Muscle layer of duodenum (tissue), 2 donors: ENCODE measurements around the gene ALKBH4.

Experiments
- H3K27ac ChIP-seq: one replicate; pipeline ENCODE4 v1.7.0; 2013; ENCODE audit warnings: mild to moderate bottlenecking, low read length
- H3K27me3 ChIP-seq: one replicate; pipeline ENCODE4 v1.7.0; 2013; ENCODE audit warnings: low read depth, mild to moderate bottlenecking, control low read depth, low read length
- H3K36me3 ChIP-seq, 2 donors: one replicate each; pipeline ENCODE4 v1.7.0; 2013; ENCODE audit warnings: low read length in 2 of 2, control low read depth in 1 of 2, mild to moderate bottlenecking in 1 of 2; ENCODE audit not compliant: insufficient read depth in 2 of 2, control insufficient read depth in 1 of 2
- H3K4me1 ChIP-seq, 2 donors: one replicate each; pipeline ENCODE4 v1.7.0; 2013; ENCODE audit warnings: low read length in 2 of 2, mild to moderate bottlenecking in 2 of 2, control low read depth in 1 of 2, moderate library complexity in 1 of 2; ENCODE audit not compliant: insufficient read depth in 2 of 2, control insufficient read depth in 1 of 2
- H3K4me3 ChIP-seq, 2 donors: one replicate each; pipeline ENCODE4 v1.7.0; 2013; ENCODE audit warnings: low read length in 2 of 2, low read depth in 1 of 2, mild to moderate bottlenecking in 1 of 2
- H3K9me3 ChIP-seq, 2 donors: one replicate each; pipeline ENCODE4 v1.7.0; 2013; ENCODE audit warnings: low read length in 2 of 2, control low read depth in 1 of 2, mild to moderate bottlenecking in 1 of 2; ENCODE audit not compliant: control insufficient read depth in 1 of 2
- donor health status: healthy.

Gene ALKBH4

DNA sequence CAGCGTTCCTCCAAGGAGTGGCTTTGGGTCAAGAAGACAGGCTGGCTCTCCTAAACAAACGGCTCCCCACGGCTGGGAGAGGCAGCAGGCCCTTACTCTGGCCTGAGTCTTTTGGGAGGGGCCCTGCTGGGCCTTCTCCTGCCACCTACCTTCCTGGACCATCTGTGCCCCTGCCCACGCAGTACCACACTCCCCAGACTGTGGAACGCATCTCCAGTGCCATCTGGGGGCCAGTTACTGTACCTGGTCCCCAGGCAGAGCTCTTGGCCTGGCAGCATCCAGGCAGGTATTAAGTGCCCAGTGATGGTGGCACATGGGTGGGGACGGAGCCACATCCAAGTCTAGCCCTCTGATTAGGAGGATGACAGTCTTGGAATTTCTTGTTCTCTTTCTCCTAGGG lies 14.4 kb downstream of the ALKBH4 start:
- H3K27me3 ChIP-seq, result no peaks in the 10 kb centered on the region
- H3K4me3 ChIP-seq, result no peak overlapping the region
- no peaks in the 10 kb centered on the region for H3K9me3 ChIP-seq
- no peaks in the 10 kb centered on the region for H3K4me1 ChIP-seq
- H3K27ac ChIP-seq, result no peak overlapping the region
- H3K36me3 ChIP-seq, result peaks cover 4 to 19% of the 10 kb centered on the region in 2 donors

DNA sequence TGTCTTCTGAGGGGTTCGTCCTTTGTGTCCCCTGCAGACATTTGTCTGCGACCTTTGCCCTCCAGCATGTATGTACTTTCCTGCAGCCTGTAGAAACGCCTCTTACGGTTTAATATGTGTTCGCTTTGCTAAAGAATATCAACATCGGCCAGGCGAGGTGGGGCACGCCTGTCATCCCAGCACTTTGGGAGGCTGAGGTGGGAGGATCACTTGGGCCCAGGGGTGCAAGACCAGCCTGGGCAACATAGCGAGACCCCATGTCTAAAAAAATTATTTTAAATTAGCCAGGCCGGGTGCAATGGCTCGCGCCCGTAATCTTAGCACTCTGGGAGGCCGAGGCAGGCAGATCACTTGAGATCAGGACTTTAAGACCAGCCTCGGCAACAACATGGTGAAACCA lies 15.5 kb downstream of the ALKBH4 start:
- Histone ChIP-seq H3K4me3 (no peak overlapping the region), H3K27me3 (no peaks in the 10 kb centered on the region), H3K27ac (no peak overlapping the region), H3K36me3 (peaks cover 4 to 19% of the 10 kb centered on the region in 2 donors), H3K9me3 (no peaks in the 10 kb centered on the region), H3K4me1 (no peaks in the 10 kb centered on the region)

DNA sequence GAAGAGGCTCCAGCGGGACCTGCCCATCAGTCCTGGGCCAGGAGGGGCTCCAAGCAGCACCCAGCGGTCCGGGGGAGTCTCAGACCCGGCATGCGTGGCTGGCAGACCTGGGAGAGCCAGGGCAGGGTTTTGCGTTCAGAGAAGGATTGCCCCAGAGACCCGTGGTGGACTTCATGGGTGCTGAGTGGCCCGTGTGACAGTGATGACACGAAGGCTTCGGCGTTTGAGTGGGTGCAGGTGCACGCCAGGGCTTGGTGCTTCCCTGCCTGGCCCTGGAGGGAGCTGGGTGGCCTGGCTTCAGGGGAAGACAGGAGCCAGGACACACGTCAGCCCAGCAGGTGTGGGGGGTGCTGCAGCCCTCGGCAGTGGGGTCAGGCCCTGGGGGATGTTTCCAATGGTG lies 17.4 kb downstream of the ALKBH4 start:
- Histone ChIP-seq H3K4me3 (no peak overlapping the region), H3K36me3 (peaks cover 4 to 19% of the 10 kb centered on the region in 2 donors), H3K27ac (no peak overlapping the region)

DNA sequence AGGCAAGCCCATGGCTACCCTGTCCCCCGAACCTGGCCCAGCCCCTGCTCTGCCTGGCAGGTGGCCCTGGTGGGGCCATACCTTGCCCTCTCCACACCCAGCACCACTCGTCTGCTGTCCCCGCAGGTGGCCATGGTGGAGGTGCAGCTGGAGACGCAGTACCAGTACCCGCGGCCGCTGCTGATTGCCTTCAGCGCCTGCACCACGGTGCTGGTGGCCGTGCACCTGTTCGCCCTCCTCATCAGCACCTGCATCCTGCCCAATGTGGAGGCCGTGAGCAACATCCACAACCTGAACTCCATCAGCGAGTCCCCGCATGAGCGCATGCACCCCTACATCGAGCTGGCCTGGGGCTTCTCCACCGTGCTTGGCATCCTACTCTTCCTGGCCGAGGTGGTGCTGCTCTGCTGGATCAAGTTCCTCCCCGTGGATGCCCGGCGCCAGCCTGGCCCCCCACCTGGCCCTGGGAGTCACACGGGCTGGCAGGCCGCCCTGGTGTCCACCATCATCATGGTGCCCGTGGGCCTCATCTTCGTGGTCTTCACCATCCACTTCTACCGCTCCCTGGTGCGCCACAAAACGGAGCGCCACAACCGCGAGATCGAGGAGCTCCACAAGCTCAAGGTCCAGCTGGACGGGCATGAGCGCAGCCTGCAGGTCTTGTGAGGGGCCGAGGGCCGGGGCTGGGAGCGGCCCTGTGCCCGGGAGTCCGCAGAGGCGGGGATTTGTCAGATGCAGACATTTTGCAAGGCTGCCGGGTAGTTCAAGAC lies 18.1 kb downstream of the ALKBH4 start:
- peaks cover 4 to 23% of the 10 kb centered on the region in 2 donors for H3K36me3 ChIP-seq
- no peaks in the 10 kb centered on the region for H3K4me1 ChIP-seq
- no peak overlapping the region for H3K4me3 ChIP-seq
- H3K27ac ChIP-seq, result no peak overlapping the region
- H3K27me3 ChIP-seq, result no peaks in the 10 kb centered on the region
- H3K9me3 ChIP-seq, result no peaks in the 10 kb centered on the region

More for the DNA sequence above, 17.4 kb downstream of the ALKBH4 start:
- no peaks in the 10 kb centered on the region for H3K27me3 ChIP-seq
- no peaks in the 10 kb centered on the region for H3K4me1 ChIP-seq
- no peaks in the 10 kb centered on the region for H3K9me3 ChIP-seq

DNA sequence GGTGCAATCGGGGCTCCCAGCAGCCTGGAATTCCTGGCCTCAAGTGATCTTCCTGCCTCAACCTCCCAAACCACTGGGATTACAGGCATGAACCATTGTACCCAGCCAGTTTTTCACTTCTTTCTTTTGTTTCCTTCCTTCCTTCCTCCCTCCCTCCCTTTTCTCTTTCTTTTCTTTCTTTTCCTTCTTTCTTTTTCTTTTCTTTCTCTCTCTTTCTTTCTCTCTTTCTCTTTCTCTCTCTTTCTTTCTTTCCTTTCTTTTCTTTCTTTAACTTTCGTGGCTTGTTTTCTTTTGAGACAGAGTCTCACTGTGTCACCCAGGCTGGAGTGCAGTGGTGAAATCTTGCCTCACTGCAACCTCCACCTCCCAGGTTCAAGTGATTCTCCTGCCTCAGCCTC lies 19.0 kb downstream of the ALKBH4 start:
- Histone ChIP-seq H3K36me3 (peaks cover 4 to 24% of the 10 kb centered on the region in 2 donors), H3K27ac (no peak overlapping the region), H3K27me3 (no peaks in the 10 kb centered on the region), H3K4me1 (no peaks in the 10 kb centered on the region), H3K9me3 (no peaks in the 10 kb centered on the region), H3K4me3 (no peak overlapping the region)

DNA sequence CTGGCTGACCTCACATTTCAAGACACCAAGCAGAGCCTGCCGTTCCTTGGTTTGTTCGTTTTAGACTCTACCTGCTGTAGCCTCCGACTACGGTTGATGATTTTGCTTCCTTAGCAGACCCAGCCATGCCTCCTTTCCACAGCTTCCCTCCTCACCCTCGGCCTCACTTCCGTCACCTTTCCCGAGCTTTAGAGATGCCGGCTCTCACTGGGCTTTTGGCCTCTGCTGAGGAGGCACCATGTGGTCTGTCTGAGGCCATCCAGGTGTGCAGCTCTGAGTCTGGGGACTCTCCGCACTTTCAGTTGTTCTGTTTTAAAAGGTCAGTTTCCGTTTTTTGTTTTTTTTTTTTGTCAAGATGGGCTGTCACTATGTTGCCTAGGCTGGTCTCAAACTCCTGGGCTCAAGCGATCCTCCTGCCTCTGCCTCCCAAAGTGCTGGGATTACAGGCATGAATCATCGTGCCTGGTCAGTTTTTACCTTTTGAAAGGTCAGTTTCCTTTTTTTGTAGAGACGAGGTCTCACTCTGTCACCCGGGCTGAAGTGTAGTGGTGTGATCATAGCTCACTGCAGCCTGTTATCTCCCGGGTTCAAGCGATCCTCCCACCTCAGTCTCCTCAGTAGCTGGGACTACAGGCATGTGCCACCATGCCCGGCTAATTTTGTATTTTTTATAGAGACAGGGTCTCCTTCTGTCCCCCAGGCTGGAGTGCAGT lies 19.5 kb downstream of the ALKBH4 start:
- Histone ChIP-seq H3K36me3 (peaks cover 4 to 24% of the 10 kb centered on the region in 2 donors), H3K27ac (no peak overlapping the region), H3K27me3 (no peaks in the 10 kb centered on the region)

DNA sequence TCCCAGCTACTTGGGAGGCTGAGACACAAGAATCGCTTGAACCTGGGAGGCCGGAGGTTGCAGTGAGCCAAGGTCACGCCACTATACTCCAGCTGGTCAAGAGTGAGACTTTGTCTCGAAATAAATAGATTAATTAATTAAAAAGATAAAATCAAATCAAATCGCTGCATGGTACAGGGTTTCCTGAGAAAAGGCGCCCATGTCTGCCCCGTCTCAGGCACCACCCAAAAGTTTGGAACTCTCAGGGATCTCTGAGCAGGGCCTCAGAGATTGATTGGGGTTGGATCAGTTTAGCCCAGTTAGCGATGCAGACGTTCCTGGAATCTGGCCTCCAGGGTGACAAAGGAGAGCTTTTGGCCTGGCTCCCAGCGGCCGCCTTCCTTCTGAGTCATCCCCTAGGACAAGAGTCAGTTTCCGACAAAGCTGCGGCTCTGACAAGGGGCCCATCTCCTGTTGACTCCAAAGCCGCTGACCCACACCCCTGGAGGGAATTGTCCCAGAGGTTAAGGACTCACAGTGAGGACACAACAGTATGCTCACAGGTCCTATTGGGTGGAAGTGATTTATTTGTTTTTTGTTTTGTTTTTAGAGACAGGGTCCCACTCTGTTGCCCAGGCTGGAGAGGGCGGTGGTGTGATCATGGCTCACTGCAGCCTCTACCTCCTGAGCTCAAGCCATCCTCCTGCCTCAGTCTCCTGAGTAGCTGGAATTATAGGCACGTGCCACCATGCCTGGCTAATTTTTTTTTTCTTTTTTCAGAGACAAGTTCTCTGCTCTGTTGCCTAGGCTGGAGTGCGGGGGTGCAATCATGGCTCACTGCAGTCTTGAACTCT lies 24.5 kb downstream of the ALKBH4 start:
- no peak overlapping the region for H3K4me3 ChIP-seq
- peaks cover 0 to 5% of the 10 kb centered on the region in 2 donors for H3K4me1 ChIP-seq
- no peaks in the 10 kb centered on the region for H3K27me3 ChIP-seq
- H3K9me3 ChIP-seq, result no peaks in the 10 kb centered on the region
- H3K36me3 ChIP-seq, result peaks cover 0 to 10% of the 10 kb centered on the region in 2 donors
- H3K27ac ChIP-seq, result no peak overlapping the region

More for the DNA sequence above, 19.5 kb downstream of the ALKBH4 start:
- Histone ChIP-seq H3K4me3 (no peak overlapping the region), H3K9me3 (no peaks in the 10 kb centered on the region), H3K4me1 (peaks cover 0 to 4% of the 10 kb centered on the region in 2 donors)

DNA sequence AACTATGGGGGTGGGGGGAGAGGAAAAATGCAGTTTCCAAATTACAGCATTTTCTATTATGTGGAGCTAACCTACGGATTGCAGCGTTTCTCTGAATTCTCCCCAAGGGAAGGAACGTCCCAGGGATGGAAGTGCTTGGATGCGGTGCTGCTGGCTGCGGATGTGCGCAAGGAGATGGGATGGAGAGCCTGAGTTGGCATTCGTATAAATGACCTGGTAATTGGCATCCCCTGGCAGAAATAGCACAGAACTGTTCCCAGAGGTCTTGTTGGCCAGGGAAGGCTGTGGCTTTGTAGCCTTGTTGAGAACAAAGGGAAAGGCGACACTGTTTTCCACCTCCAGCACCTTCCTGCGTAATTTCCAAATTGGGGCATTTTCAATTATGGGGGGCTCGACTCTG lies 28.5 kb downstream of the ALKBH4 start:
- Histone ChIP-seq H3K4me3 (no peak overlapping the region), H3K4me1 (peaks cover 0 to 22% of the 10 kb centered on the region in 2 donors), H3K36me3 (peaks cover 0 to 5% of the 10 kb centered on the region in 2 donors), H3K27me3 (no peaks in the 10 kb centered on the region), H3K9me3 (no peaks in the 10 kb centered on the region), H3K27ac (no peak overlapping the region)

DNA sequence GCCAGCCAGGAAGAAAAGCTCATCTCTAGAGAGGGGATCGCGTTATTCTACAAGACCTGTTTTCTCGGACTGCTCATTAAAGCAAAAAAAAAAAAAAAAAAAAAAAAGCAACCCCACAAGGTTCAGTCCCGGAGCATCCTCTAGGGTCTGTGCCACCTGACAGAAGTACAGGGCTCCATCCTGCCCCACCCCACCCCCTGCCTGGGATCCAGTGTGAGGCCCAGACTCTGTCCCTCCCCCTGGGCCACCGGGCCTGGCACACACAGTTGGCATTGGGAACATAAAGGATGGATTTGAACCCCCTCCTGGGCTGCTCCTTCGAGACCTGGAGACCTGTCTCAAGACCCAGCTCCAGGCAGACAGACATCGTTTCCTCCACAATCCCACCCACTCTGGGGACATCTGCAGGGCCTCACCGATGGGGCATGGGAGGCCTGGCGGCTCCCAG lies 30.6 kb downstream of the ALKBH4 start:
- Histone ChIP-seq H3K9me3 (no peaks in the 10 kb centered on the region), H3K36me3 (peaks cover 0 to 4% of the 10 kb centered on the region in 2 donors), H3K4me3 (peak overlapping the region; percentile 60 to 82), H3K4me1 (peaks cover 0 to 17% of the 10 kb centered on the region in 2 donors), H3K27me3 (no peaks in the 10 kb centered on the region), H3K27ac (no peak overlapping the region)

DNA sequence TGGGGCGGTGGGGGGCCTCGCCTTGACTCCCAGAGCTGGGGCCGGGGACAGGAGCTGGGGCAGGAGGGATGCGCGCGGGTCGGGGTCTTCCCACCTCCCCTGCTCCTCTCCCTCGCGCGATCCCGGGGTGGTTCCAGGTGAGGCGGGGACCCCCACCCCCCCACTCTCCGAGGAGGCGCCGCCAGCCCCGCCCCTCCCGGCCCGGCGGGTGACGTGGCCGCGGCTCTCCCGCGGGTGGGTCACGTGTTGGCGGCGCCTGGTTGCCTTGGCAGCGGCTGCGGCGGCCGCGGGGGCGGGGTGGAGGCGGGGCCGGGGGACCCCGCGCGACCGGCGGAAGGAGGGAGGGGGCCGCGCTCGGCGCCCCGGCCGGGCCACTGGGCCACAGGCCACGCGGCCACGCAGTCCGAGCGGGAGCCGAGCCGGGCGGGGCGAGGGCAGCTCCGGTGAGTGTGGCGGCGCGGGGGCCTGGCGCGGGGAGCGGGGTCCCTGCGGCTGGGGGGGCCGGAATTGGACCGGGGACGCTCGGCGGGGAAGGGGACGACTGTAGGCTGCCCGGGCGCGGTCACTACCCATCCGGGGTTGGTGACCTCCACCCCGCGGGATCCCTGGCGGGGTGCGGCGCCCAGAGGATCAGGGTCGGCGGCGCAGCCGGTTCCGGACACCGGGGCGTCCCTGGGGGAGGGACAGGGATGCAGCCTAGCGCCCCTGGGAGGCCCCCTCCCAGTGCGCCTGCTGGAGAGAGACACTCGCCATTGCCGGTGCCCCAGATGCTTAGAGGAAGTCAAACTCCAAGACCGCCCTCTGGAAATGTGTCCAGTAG lies 31.2 kb downstream of the ALKBH4 start, which contains the start of gene ORAI2:
TSS of gene ORAI2 (plus strand) at position 357 of the 820 bp plus-strand sequence. CDS start 5,382 bp downstream, outside the sequence.
- Histone ChIP-seq H3K4me3 (peak within 1 kb of the TSS; percentile 60 to 82), H3K4me1 (peaks cover 0 to 17% of the 10 kb centered on the region in 2 donors), H3K9me3 (no peaks in the 10 kb centered on the region), H3K27ac (no peak within 1 kb of the TSS), H3K36me3 (no peaks in the 10 kb centered on the region), H3K27me3 (no peaks in the 10 kb centered on the region)
